Suprapubic skin (tissue), 4 donors: ENCODE results near the gene ZDHHC6. TPM values are rescaled to one million over a fixed set of nuclear protein-coding genes. Genes with fewer than 3 reads are reported as not detected.
"Not testable (repeated sequence)": the region's sequence is repeated elsewhere in the genome, so short reads cannot be mapped to it uniquely, and the experiment has no call there.

Experiments used
- DNase-seq, 2 donors: peaks; one replicate each; pipeline ENCODE4 v3.0.0-alpha.2; 2019; ENCODE audit warnings: low spot score in 2 of 2
- H3K27ac ChIP-seq: fragments of 200-600 bp; sonication (generic); one replicate; pipeline ENCODE4 v1.5.1; 2019
- H3K27me3 ChIP-seq: fragments of 200-600 bp; sonication (generic); one replicate; pipeline ENCODE4 v1.5.1; 2019
- H3K36me3 ChIP-seq: fragments of 200-600 bp; sonication (generic); one replicate; pipeline ENCODE4 v1.5.1; 2019
- H3K4me1 ChIP-seq: fragments of 200-600 bp; sonication (generic); one replicate; pipeline ENCODE4 v1.5.1; 2019
- H3K4me3 ChIP-seq: fragments of 200-600 bp; sonication (generic); one replicate; pipeline ENCODE4 v1.5.1; 2019; ENCODE audit warnings: mild to moderate bottlenecking
- H3K9me3 ChIP-seq: fragments of 200-600 bp; sonication (generic); one replicate; pipeline ENCODE4 v1.5.1; 2019
- EP300 ChIP-seq: sonication (generic); formaldehyde crosslinking; IDR thresholded peaks from one replicate; pipeline ENCODE4 v1.6.1; 2017; ENCODE audit warnings: antibody characterized with exemption
- POLR2A ChIP-seq, 2 donors: fragments of 450-650 bp; IDR thresholded peaks; one replicate each; pipeline ENCODE4 v1.6.1; 2017; ENCODE audit warnings: antibody characterized with exemption in 2 of 2, mild to moderate bottlenecking in 2 of 2, moderate library complexity in 2 of 2
- POLR2AphosphoS5 ChIP-seq, 3 donors: sonication (generic); formaldehyde crosslinking; IDR thresholded peaks; one replicate each; pipeline ENCODE4 v1.6.1; 2017; ENCODE audit warnings: antibody characterized with exemption in 3 of 3
- WGBS: methylation state at CpG from one replicate; pipeline ENCODE4 v1.1.5; 2018; 5-methylcytosine and 5-hydroxymethylcytosine counted together
- total RNA-seq, 4 donors: library from RNA; depleted of rRNA; stranded (reverse); fragments of >200 nt; gene quantifications; one replicate each; pipeline ENCODE4 v1.1.0, GENCODE V29; 2016
- TF ChIP-seq, protein P1 (sequence below), 2 donors: fragments of 200-600 bp in 1 of 2; fragments of 450-650 bp in 1 of 2; sonication (generic) in 1 of 2; IDR thresholded peaks; one replicate each; pipeline ENCODE4 v1.5.1; 2016 to 2019; ENCODE audit warnings: antibody characterized with exemption in 2 of 2, mild to moderate bottlenecking in 1 of 2, moderate library complexity in 1 of 2

ZDHHC6 gene
- total RNA-seq, 4 donors from 2014 or later, result 11.4 to 46.3 (median 15.6) TPM

DNA sequence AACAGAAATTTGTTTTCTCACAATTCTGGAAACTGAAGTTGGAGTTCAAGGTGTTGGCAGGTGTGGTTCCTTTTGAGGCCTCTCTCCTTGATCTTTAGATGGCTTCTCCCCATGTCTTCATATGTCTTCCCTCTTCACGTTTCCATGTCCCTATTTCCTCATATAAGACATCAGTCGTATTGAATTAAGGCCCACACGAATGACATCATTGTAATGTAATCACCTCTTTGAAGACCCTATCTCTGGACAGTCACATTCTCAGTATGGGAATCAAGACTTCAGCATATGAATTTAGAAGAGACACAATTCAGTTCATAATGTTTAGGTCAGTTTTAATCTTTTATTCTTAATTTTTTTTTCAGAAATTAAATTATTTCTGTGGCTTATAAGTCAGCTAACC, 20.1 kb upstream of the ZDHHC6 start:
- peaks cover 37% of the 10 kb centered on the region for H3K36me3 ChIP-seq
- 86% methylated on average over 3 of the region's 3 CpGs for WGBS
- TF ChIP-seq POLR2A (IDR thresholded peaks at IDR 0.05) (no peak), POLR2AphosphoS5 (IDR thresholded peaks at IDR 0.05) (no peak), EP300 (no peak)
- TF ChIP-seq, protein P1, sequence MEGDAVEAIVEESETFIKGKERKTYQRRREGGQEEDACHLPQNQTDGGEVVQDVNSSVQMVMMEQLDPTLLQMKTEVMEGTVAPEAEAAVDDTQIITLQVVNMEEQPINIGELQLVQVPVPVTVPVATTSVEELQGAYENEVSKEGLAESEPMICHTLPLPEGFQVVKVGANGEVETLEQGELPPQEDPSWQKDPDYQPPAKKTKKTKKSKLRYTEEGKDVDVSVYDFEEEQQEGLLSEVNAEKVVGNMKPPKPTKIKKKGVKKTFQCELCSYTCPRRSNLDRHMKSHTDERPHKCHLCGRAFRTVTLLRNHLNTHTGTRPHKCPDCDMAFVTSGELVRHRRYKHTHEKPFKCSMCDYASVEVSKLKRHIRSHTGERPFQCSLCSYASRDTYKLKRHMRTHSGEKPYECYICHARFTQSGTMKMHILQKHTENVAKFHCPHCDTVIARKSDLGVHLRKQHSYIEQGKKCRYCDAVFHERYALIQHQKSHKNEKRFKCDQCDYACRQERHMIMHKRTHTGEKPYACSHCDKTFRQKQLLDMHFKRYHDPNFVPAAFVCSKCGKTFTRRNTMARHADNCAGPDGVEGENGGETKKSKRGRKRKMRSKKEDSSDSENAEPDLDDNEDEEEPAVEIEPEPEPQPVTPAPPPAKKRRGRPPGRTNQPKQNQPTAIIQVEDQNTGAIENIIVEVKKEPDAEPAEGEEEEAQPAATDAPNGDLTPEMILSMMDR (IDR thresholded peaks at IDR 0.05), result no peak
- no peak for DNase-seq
- H3K4me1 ChIP-seq, result no peaks in the 10 kb centered on the region
- H3K9me3 ChIP-seq, result no peaks in the 10 kb centered on the region
- no peak overlapping the region for H3K27ac ChIP-seq
- no peak overlapping the region for H3K4me3 ChIP-seq
- no peaks in the 10 kb centered on the region for H3K27me3 ChIP-seq

DNA sequence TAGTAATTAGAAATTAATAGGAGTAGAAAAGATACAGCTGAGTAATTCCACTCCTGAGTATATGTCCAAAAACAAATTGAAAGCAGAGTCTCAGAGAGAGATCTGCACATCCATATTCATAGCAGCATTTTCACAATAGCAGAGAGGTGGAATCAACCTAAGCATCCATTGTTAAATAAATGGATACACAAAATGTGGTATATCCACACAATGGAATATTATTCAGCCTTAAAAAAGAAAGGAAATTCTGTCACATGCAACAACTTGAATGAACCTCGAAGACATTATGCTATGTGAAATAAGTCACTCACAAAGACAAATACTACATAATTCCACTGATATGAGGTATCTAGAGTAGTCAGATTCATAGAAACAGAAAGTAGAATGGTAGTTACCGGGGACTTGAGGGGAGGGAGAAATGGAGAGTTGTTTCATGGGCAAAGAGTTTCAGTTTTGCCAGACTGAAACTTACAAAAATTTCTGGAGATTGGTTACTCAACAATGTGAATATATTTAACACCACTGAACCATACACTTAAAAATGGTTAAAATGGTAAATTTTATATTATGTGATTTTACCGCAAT, 18.7 kb upstream of the ZDHHC6 start:
- 95% methylated on average over 3 of the region's 3 CpGs for WGBS
- Histone ChIP-seq H3K27me3 (no peaks in the 10 kb centered on the region), H3K36me3 (peaks cover 42% of the 10 kb centered on the region), H3K4me1 (no peaks in the 10 kb centered on the region), H3K9me3 (no peaks in the 10 kb centered on the region), H3K27ac (no peak overlapping the region), H3K4me3 (no peak overlapping the region)
- no peak for DNase-seq
- TF ChIP-seq, protein P1 (IDR thresholded peaks at IDR 0.05), result no peak
- TF ChIP-seq EP300, result no peak
- TF ChIP-seq POLR2A (IDR thresholded peaks at IDR 0.05), result no peak

DNA sequence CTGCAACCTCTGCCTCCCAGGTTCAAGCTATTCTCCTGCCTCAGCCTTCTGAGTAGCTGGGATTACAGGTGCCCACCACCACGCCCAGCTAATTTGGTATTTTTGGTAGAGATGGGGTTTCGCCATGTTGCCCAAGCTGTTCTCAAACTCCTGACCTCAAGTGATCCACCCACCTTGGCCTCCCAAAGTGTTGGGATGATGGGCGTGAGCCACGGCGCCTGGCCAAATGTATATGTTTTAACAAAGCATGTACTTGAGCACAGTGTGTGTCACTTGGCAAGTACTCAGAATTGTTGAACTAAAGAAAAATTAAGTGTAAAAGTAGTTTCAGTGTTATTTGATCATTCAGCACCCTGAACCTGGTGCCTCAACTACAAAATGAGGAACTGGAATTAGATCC, 17.4 kb upstream of the ZDHHC6 start:
- H3K4me1 ChIP-seq, H3K27ac ChIP-seq, H3K9me3 ChIP-seq, H3K27me3 ChIP-seq, H3K4me3 ChIP-seq, DNase-seq: not testable (repeated sequence)
- H3K36me3 ChIP-seq, result peaks cover 42% of the 10 kb centered on the region
- 96% methylated on average over 5 of the region's 5 CpGs for WGBS

DNA sequence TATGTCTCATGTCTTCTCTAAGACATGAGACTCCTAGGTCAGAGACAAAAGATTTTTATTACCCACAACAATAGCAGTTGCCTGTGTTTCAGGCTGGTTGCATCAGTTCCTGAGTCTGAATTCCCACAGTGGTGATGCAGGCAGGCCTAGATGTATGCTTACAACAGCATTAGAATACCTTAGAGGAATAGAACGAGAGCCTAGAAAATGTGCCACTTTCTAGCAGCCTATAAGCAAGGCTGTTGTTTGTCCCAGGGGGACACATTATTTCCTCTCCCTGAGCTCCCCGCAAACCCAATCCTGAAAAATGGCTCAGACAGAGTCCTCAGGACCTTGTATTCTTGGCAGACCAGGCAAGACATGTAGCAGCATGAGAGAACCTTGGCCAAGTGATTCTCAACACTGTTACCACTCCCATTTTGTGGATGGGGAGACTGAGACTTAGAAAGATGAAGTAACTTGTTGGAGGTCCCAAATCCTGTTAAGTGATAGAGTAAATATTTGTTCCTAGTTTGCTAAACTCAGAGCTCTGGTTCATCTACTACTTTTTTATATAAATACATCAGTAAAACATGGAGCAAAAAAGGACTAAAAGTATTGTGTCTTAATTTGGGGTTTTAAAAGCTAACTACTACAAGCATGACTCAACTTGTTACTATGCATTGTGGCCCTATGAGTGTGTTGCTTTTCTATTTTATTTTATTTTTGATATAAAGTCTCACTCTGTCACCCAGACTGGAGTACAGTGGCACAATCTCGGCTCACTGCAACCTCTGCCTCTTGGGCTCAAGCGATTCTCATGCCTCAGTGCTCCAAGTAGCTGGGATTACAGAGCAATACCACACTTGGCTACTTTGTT, 14.5 kb upstream of the ZDHHC6 start:
- peaks cover 24% of the 10 kb centered on the region for H3K36me3 ChIP-seq
- 97% methylated on average over 4 of the region's 4 CpGs for WGBS
- no peaks in the 10 kb centered on the region for H3K27me3 ChIP-seq
- H3K9me3 ChIP-seq, result no peaks in the 10 kb centered on the region
- no peak overlapping the region for H3K27ac ChIP-seq
- H3K4me1 ChIP-seq, result no peaks in the 10 kb centered on the region
- no peak overlapping the region for H3K4me3 ChIP-seq
- TF ChIP-seq, protein P1 (IDR thresholded peaks at IDR 0.05), result no peak
- no peak for TF ChIP-seq POLR2AphosphoS5 (IDR thresholded peaks at IDR 0.05)
- no peak for TF ChIP-seq POLR2A (IDR thresholded peaks at IDR 0.05)
- TF ChIP-seq EP300, result no peak
- no peak for DNase-seq

DNA sequence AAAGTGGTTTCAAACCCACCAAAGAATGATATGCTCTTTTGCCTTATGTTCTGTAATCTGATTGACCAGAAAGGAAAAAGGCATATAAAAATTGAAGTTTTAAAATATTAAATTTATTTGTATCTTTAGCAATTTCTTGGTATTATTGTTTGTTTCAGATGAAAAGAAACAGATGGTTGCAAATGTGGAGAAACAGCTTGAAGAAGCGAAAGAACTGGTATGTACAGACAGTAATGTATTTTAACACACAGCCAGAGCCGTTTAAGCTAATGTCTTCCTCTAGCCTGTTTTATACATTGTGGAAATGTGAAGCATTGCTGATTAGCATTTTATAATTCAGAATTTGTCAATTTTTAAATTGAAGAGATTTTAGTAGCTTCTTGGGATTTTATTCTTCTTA, 13.7 kb upstream of the ZDHHC6 start:
- peaks cover 15% of the 10 kb centered on the region for H3K36me3 ChIP-seq
- H3K27ac ChIP-seq, result no peak overlapping the region
- H3K4me1 ChIP-seq, result no peaks in the 10 kb centered on the region
- H3K9me3 ChIP-seq, result no peaks in the 10 kb centered on the region
- no peak for DNase-seq
- H3K4me3 ChIP-seq, result no peak overlapping the region
- TF ChIP-seq EP300 (no peak), POLR2AphosphoS5 (IDR thresholded peaks at IDR 0.05) (no peak), POLR2A (IDR thresholded peaks at IDR 0.05) (no peak)
- TF ChIP-seq, protein P1 (IDR thresholded peaks at IDR 0.05), result no peak
- 96% methylated on average over 2 of the region's 2 CpGs for WGBS
- no peaks in the 10 kb centered on the region for H3K27me3 ChIP-seq
